SK-N-MC (cell line): ENCODE data around the gene ZNF710.

Source experiments
- EZH2 ChIP-seq: fragments of 200-600 bp; sonication (generic); IDR thresholded peaks from one replicate; pipeline ENCODE4 v1.6.1; 2017; ENCODE audit warnings: antibody characterized with exemption
- POLR2AphosphoS5 ChIP-seq: IDR thresholded peaks from 2 replicates; pipeline ENCODE4 v1.6.1; 2012; ENCODE audit warnings: mild to moderate bottlenecking, low read depth, low read length, borderline replicate concordance

DNA sequence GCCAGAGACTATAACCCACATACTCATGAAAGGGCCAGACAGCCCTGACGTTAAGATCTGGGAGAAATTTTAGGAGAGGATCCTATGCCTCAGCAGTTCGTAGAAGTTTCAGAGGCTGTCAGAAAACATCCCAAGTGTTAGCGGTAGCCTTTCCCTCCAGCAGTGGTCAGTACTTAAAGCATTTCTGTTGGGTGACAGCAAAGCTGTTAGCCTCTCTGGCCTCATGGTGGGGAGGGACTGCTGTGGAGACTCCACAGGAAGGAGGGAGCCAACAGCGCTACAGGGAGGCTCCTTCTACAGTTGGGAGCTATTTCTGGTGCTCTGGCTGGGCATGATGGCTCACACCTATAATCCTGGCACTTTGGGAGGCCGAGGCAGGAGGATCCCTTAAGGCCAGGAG is 73.8 kb downstream of the ZNF710 start:
- TF ChIP-seq EZH2 = no peak
- no peak for TF ChIP-seq POLR2AphosphoS5
